ENCODE measurements around the gene DNAJA4. TPM values are rescaled to one million over a fixed set of nuclear protein-coding genes. Genes with fewer than 3 reads are reported as not detected.

DNAJA4 gene
- total RNA-seq, 1 donor from 2014 or later: 4.7 TPM

Other genes with a start within 250 kb of the DNAJA4 start
- gene TBC1D2B, start 186.9 kb upstream of the DNAJA4 start, total RNA-seq: 25.7 and 30.9 TPM in 2 replicates
- gene SH2D7, start 172.0 kb upstream of the DNAJA4 start, total RNA-seq: not detected in 2 replicates
- gene CIB2, start 133.1 kb upstream of the DNAJA4 start, total RNA-seq: 1.4 and 1.6 TPM in 2 replicates
- 33.9 and 81.9 TPM in 2 replicates for gene IDH3A, start 115.2 kb upstream of the DNAJA4 start, total RNA-seq
- gene ACSBG1, start 30.0 kb upstream of the DNAJA4 start, total RNA-seq: not detected in 2 replicates
- gene SKIC8, start 35.0 kb downstream of the DNAJA4 start, total RNA-seq: 91.5 and 95.4 TPM in 2 replicates
- not detected in 2 replicates for gene CRABP1, start 75.8 kb downstream of the DNAJA4 start, total RNA-seq
- 21.4 and 23.5 TPM in 2 replicates for gene IREB2, start 173.7 kb downstream of the DNAJA4 start, total RNA-seq
- 2.3 and 2.6 TPM in 2 replicates for gene HYKK, start 243.0 kb downstream of the DNAJA4 start, total RNA-seq